K562 (cell line): ENCODE results near the gene RINL. TPM values are rescaled to one million over a fixed set of nuclear protein-coding genes. Genes with fewer than 3 reads are reported as not detected.

Source experiments
- ATAC-seq: fragments of 200-7000 bp; cut with Tn5 transposase; 3 replicates; pipeline ENCODE4 v1.9.1; 2020; ENCODE audit warnings: moderate library complexity
- BruUV-seq: library from RNA; stranded (reverse); fragments of 400-500 nt; replicated peaks from 2 replicates; lab custom pipeline; 2021; lab: Mats Ljungman, UMichigan
- CTCF ChIA-PET: fragments of 300-600 bp; formaldehyde crosslinking; extraction: SDS; loops from one replicate; lab custom pipeline; 2021; ENCODE audit warnings: low intra/inter-chr PET ratio; lab: Yijun Ruan, JAX
- POLR2A ChIA-PET: fragments of 300-600, 350-650 bp; sonication (Branson Sonifier 250); formaldehyde crosslinking; extraction: SDS; loops from one replicate; lab custom pipeline; 2021; ENCODE audit warnings: antibody characterized with exemption, inconsistent platforms; lab: Yijun Ruan, JAX
- DNase-seq, 4 experiments: peaks; one replicate each; pipeline versions ENCODE4 v3.0.0 to v3.0.0-alpha.2; 2011 to 2018; ENCODE audit warnings: low spot score in 3 of 4, mixed read lengths in 3 of 4; ENCODE audit errors: extremely low read depth in 1 of 4
- FAIRE-seq: peaks from 2 replicates; lab custom pipeline; 2011; peaks lifted over from hg19 to GRCh38; lab: Jason Lieb, UNC
- H2AFZ ChIP-seq: 2 replicates; pipeline ENCODE4 v1.6.0; 2011; ENCODE audit warnings: low read depth, low read length, control low read depth, inconsistent platforms
- H3K27ac ChIP-seq: fragments of 200-600 bp; 3 replicates; pipeline ENCODE4 v1.8.0; 2011; ENCODE audit warnings: low read depth, mild to moderate bottlenecking, control low read depth, inconsistent platforms, low read length, moderate library complexity, mixed read lengths; ENCODE audit errors: extremely low read depth
- H3K27me3 ChIP-seq, 2 experiments: fragments of 300-600 bp in 1 of 2; 2 replicates in 1 of 2; 3 replicates in 1 of 2; pipeline versions ENCODE4 v1.6.0 to v1.8.0; 2011; ENCODE audit warnings: inconsistent platforms in 2 of 2, low read length in 2 of 2, mild to moderate bottlenecking in 1 of 2, mixed read lengths in 1 of 2, moderate library complexity in 1 of 2; ENCODE audit not compliant: control insufficient read depth in 2 of 2, insufficient read depth in 2 of 2
- H3K36me3 ChIP-seq: fragments of 300-600 bp; 3 replicates; pipeline ENCODE4 v1.8.0; 2011; ENCODE audit warnings: mild to moderate bottlenecking, low read length, inconsistent platforms; ENCODE audit not compliant: control insufficient read depth, insufficient read depth
- H3K4me1 ChIP-seq, 2 experiments: fragments of 200-600 bp in 1 of 2; replicated peaks in 1 of 2; 2 replicates in 1 of 2; 3 replicates in 1 of 2; pipeline versions ENCODE4 v1.5.1 to v1.8.0; 2011; ENCODE audit warnings: inconsistent platforms in 2 of 2, low read length in 2 of 2, mild to moderate bottlenecking in 1 of 2, mixed read lengths in 1 of 2, moderate library complexity in 1 of 2; ENCODE audit not compliant: control insufficient read depth in 2 of 2, insufficient read depth in 2 of 2
- H3K4me2 ChIP-seq: 2 replicates; pipeline ENCODE4 v1.6.1; 2011; ENCODE audit warnings: low read length, control low read depth, inconsistent platforms, mixed read lengths; ENCODE audit not compliant: insufficient read depth
- H3K4me3 ChIP-seq: fragments of 200-600 bp; sonication (generic), shearing (Covaris generic); 2 replicates; pipeline ENCODE4 v1.5.1; 2016; ENCODE audit warnings: control low read depth, inconsistent platforms
- H3K79me2 ChIP-seq: fragments of 200-600 bp; 3 replicates; pipeline ENCODE4 v1.8.0; 2011; ENCODE audit warnings: low read length, inconsistent platforms; ENCODE audit not compliant: control insufficient read depth, insufficient read depth
- H3K9ac ChIP-seq, 2 experiments: 2 replicates each; pipeline versions ENCODE4 v1.6.0 to v1.6.1; 2011; ENCODE audit warnings: low read depth in 2 of 2, low read length in 2 of 2, control low read depth in 1 of 2, inconsistent platforms in 1 of 2, mild to moderate bottlenecking in 1 of 2, mixed read lengths in 1 of 2; ENCODE audit not compliant: insufficient read depth in 1 of 2
- H3K9me1 ChIP-seq: one replicate; pipeline ENCODE4 v1.6.0; 2011; ENCODE audit warnings: inconsistent platforms, mild to moderate bottlenecking, low read length, moderate library complexity; ENCODE audit not compliant: control insufficient read depth, insufficient read depth
- H3K9me3 ChIP-seq: replicated peaks from 2 replicates; pipeline ENCODE4 v1.5.1; 2011; ENCODE audit warnings: low read depth, low read length, inconsistent platforms; ENCODE audit not compliant: control insufficient read depth, insufficient read depth
- H4K20me1 ChIP-seq: replicated peaks from 2 replicates; pipeline ENCODE4 v1.6.1; 2011; ENCODE audit warnings: low read length, inconsistent platforms, mixed read lengths; ENCODE audit not compliant: control insufficient read depth, insufficient read depth
- CBX3 ChIP-seq, 2 experiments: IDR thresholded peaks; 1 replicate in 1 of 2; 2 replicates in 1 of 2; pipeline ENCODE4 v1.6.1; 2012; ENCODE audit warnings: inconsistent platforms in 2 of 2, low read length in 2 of 2, borderline replicate concordance in 1 of 2, control low read depth in 1 of 2
- HNRNPL ChIP-seq: fragments of 200-400 bp; formaldehyde crosslinking; IDR thresholded peaks from 2 replicates; pipeline ENCODE4 v1.6.1; 2017; ENCODE audit warnings: low read depth, mild to moderate bottlenecking, low read length
- PATZ1 ChIP-seq: fragments of 250-450 bp; sonication (Bioruptor Pico); IDR thresholded peaks from 2 replicates; pipeline ENCODE4 v1.5.0; 2020; ENCODE audit warnings: mild to moderate bottlenecking, borderline replicate concordance
- POLR2G ChIP-seq: fragments of 200-400 bp; formaldehyde crosslinking; IDR thresholded peaks from 2 replicates; pipeline ENCODE4 v1.6.1; 2017; ENCODE audit warnings: low read depth, mild to moderate bottlenecking, antibody characterized with exemption, low read length, moderate library complexity
- RBFOX2 ChIP-seq: fragments of 200-400 bp; formaldehyde crosslinking; IDR thresholded peaks from 2 replicates; pipeline ENCODE4 v1.6.1; 2017; ENCODE audit warnings: low read depth, mild to moderate bottlenecking, low read length, moderate library complexity
- SMARCA4 ChIP-seq: fragments of 450-650 bp; IDR thresholded peaks from 2 replicates; pipeline ENCODE4 v1.6.1; 2016
- ZBED1 ChIP-seq: IDR thresholded peaks from 2 replicates; pipeline ENCODE4 v1.6.1; 2014
- ZNF407 ChIP-seq: fragments of 450-650 bp; IDR thresholded peaks from 2 replicates; pipeline ENCODE4 v1.6.1; 2016; ENCODE audit warnings: low read depth
- WGBS: fragments of 100-300 bp; shearing (Covaris generic); methylation state at CpG from one replicate; pipeline ENCODE4 v1.1.6; 2016; ENCODE audit warnings: low coverage, mixed read lengths; ENCODE audit not compliant: insufficient coverage; ENCODE audit errors: missing lambda C conversion rate; 5-methylcytosine and 5-hydroxymethylcytosine counted together
- in situ Hi-C: fragments of 300-500 bp; cut with MboI; formaldehyde crosslinking; loops from 4 replicates; pipeline ENCODE4 v1.15.0; 2018; ENCODE audit warnings: inconsistent platforms, mixed read lengths
- intact Hi-C: fragments of 100-400 bp; cut with micrococcal nuclease; formaldehyde crosslinking; loops from 2 replicates; pipeline ENCODE4 v1.14.2; 2022
- polyA plus RNA-seq, 8 experiments: library from polyadenylated mRNA; depleted of rRNA in 4 of 8; stranded (reverse) in 5 of 8; unstranded in 3 of 8; fragments of >200 nt; fragmentation: Nextera tagmentation in 2 of 8; fragmentation: Illumina TruSeq in 1 of 8; extraction: Ambion mirVana in 2 of 8; extraction: Trizol in 1 of 8; gene quantifications; 2 replicates each; pipeline versions ENCODE4 v1.2.1 to v1.2.3, GENCODE V29; 2011 to 2014; ENCODE audit warnings: inconsistent platforms in 1 of 8, missing spikeins in 1 of 8
- total RNA-seq, 7 experiments: library from RNA; depleted of rRNA in 6 of 7; stranded (reverse); fragments of >200 nt in 6 of 7; fragmentation: Illumina TruSeq in 2 of 7; extraction: Trizol in 2 of 7; gene quantifications; 2 replicates each; pipeline versions ENCODE4 v1.2.1 to v1.2.3, GENCODE V29; 2011 to 2021; ENCODE audit warnings: low replicate concordance in 1 of 7

RINL gene
- total and polyA plus RNA-seq, 9 of the 15 experiments (the other 6 are each of a cell fraction or from before 2014, with no cell fraction given) = 0.82 to 10.9 (median 4.9) TPM

DNA sequence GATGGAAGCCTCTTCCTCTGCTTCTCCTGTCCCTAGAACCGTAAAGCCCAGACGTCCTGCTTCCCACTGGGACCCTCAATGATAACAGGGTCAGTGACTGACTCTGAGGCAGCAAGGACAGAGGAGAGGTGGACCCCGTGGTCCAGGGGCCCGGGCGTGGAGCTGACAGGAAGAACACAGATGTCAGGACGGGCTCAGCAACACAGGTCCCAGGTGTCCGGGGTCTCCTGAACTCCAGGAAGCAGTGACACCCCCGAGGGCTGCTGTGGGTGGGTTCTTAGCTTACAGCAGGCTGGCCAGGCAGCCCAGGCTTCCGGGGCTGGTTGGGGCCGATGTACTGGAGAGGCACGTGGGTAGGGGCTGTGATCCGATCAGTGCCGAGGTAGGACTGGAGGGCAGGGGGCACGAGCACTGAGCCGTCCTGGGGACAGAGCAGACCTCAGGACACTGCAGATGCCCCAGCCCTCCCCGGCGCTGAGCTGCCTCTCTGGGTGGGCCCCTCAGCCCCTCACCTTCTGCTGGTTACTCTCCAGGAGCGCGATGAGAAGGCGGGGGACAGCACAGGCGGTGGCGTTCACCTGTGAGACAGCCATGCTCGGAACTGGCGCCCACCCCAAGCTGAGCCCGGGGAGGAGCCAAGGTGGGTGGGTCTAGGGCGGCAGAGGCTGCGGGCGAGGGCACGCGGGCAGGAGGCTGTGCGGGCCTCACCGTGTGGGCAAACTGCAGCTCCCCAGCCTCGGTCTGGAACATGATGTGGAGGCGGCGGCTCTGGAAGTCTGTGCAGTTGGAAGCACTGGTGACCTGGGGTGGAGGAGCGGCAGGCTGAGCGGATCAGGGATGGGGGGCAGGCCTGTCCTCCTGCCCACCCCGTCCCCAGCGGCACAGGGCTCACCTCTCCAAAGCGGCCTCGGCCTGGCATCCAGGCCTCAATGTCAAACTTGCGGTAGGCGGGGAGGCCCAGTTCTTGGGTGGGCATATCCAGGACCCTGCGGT is 37.5 kb upstream of the RINL start:
- POLR2A ChIA-PET = interaction anchor here (0.6 to 0.7 kb wide), 2 partner anchors 10 to 11 kb away, joined by 3 to 4 read pairs; no protein-coding TSS in a partner anchor
- TSS peak; percentile 43 for BruUV-seq
- CTCF ChIA-PET = no interaction called here
- TF ChIP-seq SMARCA4 (no peak), CBX3 (IDR thresholded peaks at IDR 0.05; ENCODE audit: borderline replicate concordance in 1 of 2, low read length in 2 of 2) (no peak), HNRNPL (peak; percentile 44; the same call in 1 of the 2 replicates), ZBED1 (no peak), RBFOX2 (0 out of 2 replicates have a peak, but pooled peaks have one; percentile 19), ZNF407 (no peak), POLR2G (peak; percentile 57; the same call in 1 of the 2 replicates), PATZ1 (CRISPR knock-in tag) (no peak)

More for the DNA sequence above, 37.5 kb upstream of the RINL start:
- Histone ChIP-seq H3K9me3 (no peaks in the 10 kb centered on the region), H3K9ac (peak overlapping the region in 1 of 2 experiments; percentile 47; a peak in 1 of 4 replicates), H3K27ac (no peak overlapping the region), H2AFZ (no peak overlapping the region), H3K4me2 (no peak overlapping the region), H3K4me1 (peaks cover 0 to 49% of the 10 kb centered on the region in 2 experiments; a peak in 3 of 5 replicates), H3K9me1 (no peaks in the 10 kb centered on the region), H3K27me3 (no peaks in the 10 kb centered on the region), H3K79me2 (no peaks in the 10 kb centered on the region), H4K20me1 (no peaks in the 10 kb centered on the region), H3K36me3 (peaks cover 9% of the 10 kb centered on the region; the same call in 1 of the 3 replicates), H3K4me3 (no peak overlapping the region)
- ATAC-seq = no peak
- peak in 1 of 4 experiments; percentile 8 for DNase-seq
- 83% methylated on average over 30 of the region's 44 CpGs for WGBS
- FAIRE-seq = no peak
- in situ Hi-C loops (no loop called here), intact Hi-C loops (no loop called here)
